Progenitor cell of endocrine pancreas (in vitro differentiated cells): ENCODE data around the gene NDUFA8. TPM values are rescaled to one million over a fixed set of nuclear protein-coding genes. Genes with fewer than 3 reads are reported as not detected.

Experiments used
- DNase-seq: peaks from one replicate; pipeline ENCODE4 v3.0.0; 2021; ENCODE audit warnings: low spot score; ENCODE audit not compliant: unreplicated experiment
- H3K27ac Mint-ChIP-seq: 2 replicates; pipeline ENCODE4 v1.8.0; 2021; ENCODE audit warnings: mild to moderate bottlenecking, moderate library complexity, mixed read lengths
- H3K27me3 Mint-ChIP-seq: 2 replicates; pipeline ENCODE4 v1.8.0; 2021; ENCODE audit warnings: mixed read lengths
- H3K36me3 Mint-ChIP-seq: 2 replicates; pipeline ENCODE4 v1.8.0; 2022; ENCODE audit warnings: mixed read lengths; ENCODE audit not compliant: insufficient read depth
- H3K4me1 Mint-ChIP-seq: 2 replicates; pipeline ENCODE4 v1.8.0; 2021; ENCODE audit warnings: low read depth, mixed read lengths
- H3K4me3 Mint-ChIP-seq: 2 replicates; pipeline ENCODE4 v1.8.0; 2021; ENCODE audit warnings: low read depth, mild to moderate bottlenecking, moderate library complexity, mixed read lengths
- H3K9me3 Mint-ChIP-seq: 2 replicates; pipeline ENCODE4 v1.8.0; 2021; ENCODE audit warnings: low read depth, mixed read lengths
- CTCF ChIP-seq: fragments of 200-600 bp; sonication (generic); IDR thresholded peaks from one replicate; pipeline ENCODE4 v1.5.0; 2021; ENCODE audit warnings: antibody characterized with exemption, mild to moderate bottlenecking; ENCODE audit not compliant: unreplicated experiment
- total RNA-seq: library from RNA; stranded (reverse); gene quantifications from 2 replicates; pipeline ENCODE4 v1.2.1, GENCODE V29; 2021

Gene NDUFA8
- total RNA-seq, 1 donor from 2014 or later, result 43.1 TPM

DNA sequence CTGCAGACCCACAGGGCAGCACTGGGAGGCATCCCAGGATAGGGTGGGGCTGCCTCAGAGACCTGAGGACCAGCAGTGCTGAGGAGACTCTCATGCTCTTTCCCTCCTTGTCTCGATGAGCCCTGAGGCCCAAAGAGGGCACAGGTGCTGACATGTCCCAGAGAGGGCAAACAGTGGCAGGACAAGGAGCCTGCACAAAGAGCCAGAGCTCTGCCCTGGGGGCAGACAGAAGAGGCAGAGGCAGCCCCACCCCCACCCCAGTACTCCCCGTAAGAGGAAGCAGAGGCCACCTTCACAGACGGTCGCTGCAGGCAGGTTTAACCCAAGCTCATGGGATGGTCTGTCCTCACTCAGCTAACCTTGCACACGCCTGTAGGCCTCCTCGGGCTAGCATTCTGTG lies 37.1 kb downstream of the NDUFA8 start:
- H3K9me3 Mint-ChIP-seq, result no peaks in the 10 kb centered on the region
- peaks cover 41% of the 10 kb centered on the region for H3K27me3 Mint-ChIP-seq
- no peak overlapping the region for H3K27ac Mint-ChIP-seq
- no peak for DNase-seq
- H3K4me1 Mint-ChIP-seq, result peaks cover 9% of the 10 kb centered on the region
- no peaks in the 10 kb centered on the region for H3K36me3 Mint-ChIP-seq
- no peak overlapping the region for H3K4me3 Mint-ChIP-seq
- TF ChIP-seq CTCF, result no peak

DNA sequence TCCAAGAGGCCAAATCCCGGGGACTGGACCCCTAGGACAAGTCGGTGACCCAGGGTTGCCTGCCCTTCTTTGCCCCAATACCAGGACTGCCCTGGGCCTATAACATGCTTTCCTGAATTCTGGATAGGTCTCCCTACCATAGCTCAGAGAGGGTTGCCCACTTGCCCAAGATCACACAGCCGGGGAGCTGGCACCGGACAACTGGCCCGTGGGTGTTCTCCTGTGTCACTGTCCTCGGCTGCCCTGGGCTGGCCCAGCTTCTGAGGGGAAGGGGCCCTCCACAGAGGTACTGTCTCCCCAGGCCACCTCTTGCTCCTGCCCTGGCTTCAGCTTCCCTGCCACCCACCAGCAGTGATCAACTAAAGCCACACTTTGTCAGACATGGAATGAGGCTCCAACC lies 37.6 kb downstream of the NDUFA8 start:
- H3K27ac Mint-ChIP-seq, result no peak overlapping the region
- peaks cover 37% of the 10 kb centered on the region for H3K27me3 Mint-ChIP-seq
- H3K36me3 Mint-ChIP-seq, result no peaks in the 10 kb centered on the region
- no peak for TF ChIP-seq CTCF
- no peaks in the 10 kb centered on the region for H3K9me3 Mint-ChIP-seq
- no peak for DNase-seq
- peaks cover 9% of the 10 kb centered on the region for H3K4me1 Mint-ChIP-seq
- H3K4me3 Mint-ChIP-seq, result no peak overlapping the region

DNA sequence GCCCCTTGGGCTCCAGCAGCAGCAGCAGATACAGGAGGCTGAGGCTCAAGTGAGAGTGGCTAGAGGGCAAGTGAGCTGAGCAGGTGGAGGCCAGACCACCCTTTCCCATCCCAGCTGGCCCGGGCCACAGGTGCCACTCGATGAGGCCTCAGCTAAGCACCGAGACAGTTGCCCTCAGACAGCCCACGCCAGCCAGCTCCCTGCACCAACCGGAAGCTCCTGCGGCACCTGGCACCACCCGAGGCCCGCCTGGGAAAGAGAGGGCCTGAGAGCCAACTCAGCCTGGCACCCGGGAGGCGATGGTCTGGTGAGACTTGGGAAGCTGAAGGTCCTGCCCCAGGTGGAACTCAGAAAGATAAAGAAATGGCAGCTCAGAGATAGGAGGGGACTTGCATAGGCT lies 38.2 kb downstream of the NDUFA8 start:
- Mint-ChIP-seq H3K36me3 (no peaks in the 10 kb centered on the region), H3K27me3 (peaks cover 33% of the 10 kb centered on the region), H3K9me3 (no peaks in the 10 kb centered on the region), H3K4me1 (peaks cover 6% of the 10 kb centered on the region), H3K4me3 (no peak overlapping the region), H3K27ac (no peak overlapping the region)
- no peak for DNase-seq
- no peak for TF ChIP-seq CTCF

DNA sequence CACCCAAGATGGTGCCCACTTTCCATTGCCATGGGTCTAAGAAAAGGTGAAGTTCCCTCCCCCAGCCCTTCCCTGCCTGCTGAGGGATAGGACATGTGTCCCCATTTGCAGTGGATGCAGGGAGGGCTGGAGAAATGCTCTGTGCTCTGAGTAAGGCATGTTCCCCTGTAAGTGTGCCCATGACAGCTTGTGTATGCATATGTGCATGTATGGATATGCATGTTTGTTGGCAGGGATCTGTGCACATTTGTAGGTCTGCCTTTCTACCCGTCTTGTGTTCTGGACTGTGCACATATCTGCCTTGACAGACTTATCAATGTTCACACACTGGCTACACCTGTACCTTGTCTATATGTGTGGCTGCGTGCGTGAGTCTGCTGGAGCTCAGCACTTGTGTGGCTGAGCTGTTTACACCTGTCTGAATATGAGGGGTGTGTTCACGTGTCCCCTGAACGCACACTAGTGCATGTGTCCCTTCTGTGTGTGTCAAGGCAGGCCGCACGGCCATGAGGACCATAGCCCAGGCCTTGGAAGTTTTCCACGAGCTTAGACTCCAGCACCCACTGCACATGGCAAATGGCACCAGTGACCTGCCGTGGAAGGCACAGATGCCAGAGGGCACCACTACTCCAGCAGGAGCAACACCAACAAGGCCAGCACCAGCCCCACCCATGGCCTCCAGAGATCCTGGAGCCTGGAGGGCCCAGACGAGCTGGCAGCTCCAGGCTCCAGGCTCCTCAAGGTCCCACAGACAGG lies 39.1 kb downstream of the NDUFA8 start:
- Mint-ChIP-seq H3K27me3 (peaks cover 31% of the 10 kb centered on the region), H3K27ac (no peak overlapping the region), H3K4me3 (no peak overlapping the region), H3K4me1 (peaks cover 2% of the 10 kb centered on the region), H3K36me3 (no peaks in the 10 kb centered on the region), H3K9me3 (no peaks in the 10 kb centered on the region)
- TF ChIP-seq CTCF, result no peak
- DNase-seq, result no peak

DNA sequence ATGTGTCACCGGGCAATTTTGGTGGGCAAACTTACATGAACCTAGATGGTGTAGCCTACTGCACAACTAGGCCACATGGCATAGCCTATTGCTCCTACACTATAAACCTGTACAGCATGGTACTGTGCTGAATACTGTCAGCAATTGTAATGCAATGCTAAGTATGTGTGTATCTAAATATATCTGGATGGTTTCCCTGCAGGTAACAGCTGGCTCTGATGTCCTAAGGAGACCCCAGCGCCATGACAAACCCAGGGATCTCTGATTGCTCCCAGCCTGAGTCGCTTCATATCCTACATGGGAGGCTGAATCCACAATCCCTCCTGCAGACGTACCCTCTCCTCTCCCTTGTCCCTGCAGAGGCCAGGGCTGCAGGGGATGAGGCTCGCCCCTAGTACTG lies 39.9 kb downstream of the NDUFA8 start:
- H3K36me3 Mint-ChIP-seq, result no peaks in the 10 kb centered on the region
- no peak for DNase-seq
- TF ChIP-seq CTCF, result no peak
- H3K9me3 Mint-ChIP-seq, result no peaks in the 10 kb centered on the region
- no peaks in the 10 kb centered on the region for H3K4me1 Mint-ChIP-seq
- no peak overlapping the region for H3K4me3 Mint-ChIP-seq
- H3K27ac Mint-ChIP-seq, result no peak overlapping the region
- H3K27me3 Mint-ChIP-seq, result peaks cover 30% of the 10 kb centered on the region
